Measurements from ENCODE around the gene NRSN2. TPM values are rescaled to one million over a fixed set of nuclear protein-coding genes. Genes with fewer than 3 reads are reported as not detected.

NRSN2 gene
- total RNA-seq, 2 donors from 2014 or later = 13.8 to 15.6 TPM

GRCh38 chr20:325045-325888, 21.6 kb upstream of the NRSN2 start, which contains the start of gene SOX12:
TSS of gene SOX12 (plus strand) at chr20:325552. CDS start at chr20:325925, 373 bp downstream.
- intact Hi-C loops (cut with DNase I) = no loop called here
- DNase-seq (peak; percentile 96 to 98 (median 98)), ATAC-seq (peak; percentile 85)
- WGBS, 2 donors = 0% methylated on average over 7 to 106 of the region's 106 CpGs
- Histone ChIP-seq H3K4me3 (peak within 1 kb of the TSS; percentile 24 to 55), H3K36me3 (replicated peaks in 1 of 2; ENCODE audit: insufficient read depth in 1 of 2, low read depth in 2 of 2) (no peaks in the 10 kb centered on the region), H3K4me1 (peaks cover 39% of the 10 kb centered on the region), H3K27ac (peak within 1 kb of the TSS; percentile 87 to 95 (median 92)), H3K9me3 (no peaks in the 10 kb centered on the region), H3K27me3 (no peaks in the 10 kb centered on the region)
- TF ChIP-seq POLR2A (IDR thresholded peaks at IDR 0.05) (peak; percentile 45 to 81 (median 81)), CTCF (IDR thresholded peaks at IDR 0.05) (peak in 1 of 7 experiments; percentile 1)

DNA sequence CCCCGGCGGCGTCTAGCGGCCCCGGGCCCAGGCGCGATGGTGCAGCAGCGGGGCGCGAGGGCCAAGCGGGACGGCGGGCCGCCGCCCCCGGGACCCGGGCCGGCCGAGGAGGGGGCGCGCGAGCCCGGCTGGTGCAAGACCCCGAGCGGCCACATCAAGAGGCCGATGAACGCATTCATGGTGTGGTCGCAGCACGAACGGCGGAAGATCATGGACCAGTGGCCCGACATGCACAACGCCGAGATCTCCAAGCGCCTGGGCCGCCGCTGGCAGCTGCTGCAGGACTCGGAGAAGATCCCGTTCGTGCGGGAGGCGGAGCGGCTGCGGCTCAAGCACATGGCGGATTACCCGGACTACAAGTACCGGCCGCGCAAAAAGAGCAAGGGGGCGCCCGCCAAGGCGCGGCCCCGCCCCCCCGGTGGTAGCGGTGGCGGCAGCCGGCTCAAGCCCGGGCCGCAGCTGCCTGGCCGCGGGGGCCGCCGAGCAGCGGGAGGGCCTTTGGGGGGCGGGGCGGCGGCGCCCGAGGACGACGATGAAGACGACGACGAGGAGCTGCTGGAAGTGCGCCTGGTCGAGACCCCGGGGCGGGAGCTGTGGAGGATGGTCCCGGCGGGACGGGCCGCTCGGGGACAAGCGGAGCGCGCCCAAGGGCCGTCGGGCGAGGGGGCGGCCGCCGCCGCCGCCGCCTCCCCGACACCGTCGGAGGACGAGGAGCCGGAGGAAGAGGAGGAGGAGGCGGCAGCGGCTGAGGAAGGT, 20.8 kb upstream of the NRSN2 start:
- ATAC-seq = peak; percentile 3
- peaks cover 39% of the 10 kb centered on the region for H3K4me1 ChIP-seq
- intact Hi-C loops (cut with DNase I) = no loop called here
- peak overlapping the region; percentile 84 to 95 (median 92) for H3K27ac ChIP-seq
- no peaks in the 10 kb centered on the region for H3K9me3 ChIP-seq
- TF ChIP-seq CTCF (IDR thresholded peaks at IDR 0.05) = no peak
- TF ChIP-seq POLR2A (IDR thresholded peaks at IDR 0.05) = no peak
- H3K27me3 ChIP-seq = no peaks in the 10 kb centered on the region
- 0% methylated on average over 1 to 103 of the region's 103 CpGs for WGBS, 2 donors
- no peaks in the 10 kb centered on the region for H3K36me3 ChIP-seq (replicated peaks in 1 of 2; ENCODE audit: insufficient read depth in 1 of 2, low read depth in 2 of 2)
- peak; percentile 62 to 73 (median 68) for DNase-seq
- H3K4me3 ChIP-seq = peak overlapping the region; percentile 6 to 55

- WGBS, 2 donors = 0% methylated on average over 2 to 38 of the region's 38 CpGs
- peak in 3 of 4 donors; percentile 18 to 37 (median 31) for DNase-seq
- Histone ChIP-seq H3K27ac (peak overlapping the region; percentile 84 to 95 (median 92)), H3K4me3 (peak overlapping the region; percentile 6 to 55), H3K27me3 (no peaks in the 10 kb centered on the region), H3K4me1 (peaks cover 39% of the 10 kb centered on the region), H3K36me3 (replicated peaks in 1 of 2; ENCODE audit: insufficient read depth in 1 of 2, low read depth in 2 of 2) (no peaks in the 10 kb centered on the region), H3K9me3 (no peaks in the 10 kb centered on the region)
- intact Hi-C loops (cut with DNase I) = no loop called here
- ATAC-seq = no peak
- TF ChIP-seq CTCF (IDR thresholded peaks at IDR 0.05) (no peak), POLR2A (IDR thresholded peaks at IDR 0.05) (no peak)
These were observed 20.2 kb upstream of the NRSN2 start for GRCh38 chr20:326645-327185.

DNA sequence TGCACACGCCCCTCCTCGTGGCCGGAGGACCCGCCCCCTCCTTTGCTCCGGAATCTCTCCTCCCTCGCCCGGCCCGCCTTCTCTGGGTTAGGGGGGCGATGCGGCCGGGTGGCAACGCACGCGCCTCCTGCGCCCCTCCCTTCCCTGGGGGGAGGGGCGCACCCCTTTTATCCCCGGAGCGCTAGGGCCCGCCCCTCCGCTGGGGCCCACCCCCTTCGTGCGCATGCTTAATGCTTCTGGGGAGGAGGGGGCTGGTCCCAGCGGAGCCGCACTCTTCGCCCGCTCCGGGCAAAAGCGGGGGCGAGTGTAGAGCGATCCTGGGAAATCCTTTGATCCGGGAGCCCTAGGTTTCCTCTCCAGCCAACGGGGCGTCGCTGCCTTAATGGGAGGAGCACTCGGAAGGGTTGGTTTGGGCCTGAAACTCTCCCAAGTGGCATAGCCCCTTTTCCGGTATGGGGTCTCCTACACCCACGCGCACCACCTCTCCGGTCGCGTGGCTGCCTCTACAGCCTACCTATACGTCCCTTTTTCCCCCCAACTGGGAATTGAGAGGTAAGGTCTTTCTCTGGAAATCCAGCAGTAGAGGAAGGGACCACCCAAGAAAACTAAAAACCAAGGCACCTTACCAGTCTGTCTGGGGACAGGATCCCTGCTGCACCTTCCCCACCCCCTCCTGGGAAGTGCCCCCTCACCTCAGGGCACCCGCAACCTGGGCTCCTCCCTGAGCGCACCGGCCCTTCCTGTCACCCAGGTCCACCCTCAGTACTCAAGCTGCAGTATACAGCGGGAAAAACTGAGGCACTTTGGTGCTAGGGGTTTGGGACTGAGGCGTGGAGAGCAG, 19.5 kb upstream of the NRSN2 start:
- DNase-seq = peak; percentile 75 to 85 (median 84)
- intact Hi-C loops (cut with DNase I) = no loop called here
- no peaks in the 10 kb centered on the region for H3K27me3 ChIP-seq
- peak overlapping the region; percentile 6 to 55 for H3K4me3 ChIP-seq
- TF ChIP-seq POLR2A (IDR thresholded peaks at IDR 0.05) = peak in 2 of 3 donors; percentile 41 to 52
- no peak for TF ChIP-seq CTCF (IDR thresholded peaks at IDR 0.05)
- peak; percentile 15 for ATAC-seq
- peaks cover 39% of the 10 kb centered on the region for H3K4me1 ChIP-seq
- WGBS, 2 donors = 6 to 16% methylated on average over 17 to 45 of the region's 47 CpGs
- no peaks in the 10 kb centered on the region for H3K9me3 ChIP-seq
- peak overlapping the region; percentile 84 to 95 (median 92) for H3K27ac ChIP-seq
- no peaks in the 10 kb centered on the region for H3K36me3 ChIP-seq (replicated peaks in 1 of 2; ENCODE audit: insufficient read depth in 1 of 2, low read depth in 2 of 2)

All from body of pancreas (tissue), 4 donors.